Astrocyte (in vitro differentiated cells and primary cell): ENCODE measurements around the gene ADGRB3. TPM values are rescaled to one million over a fixed set of nuclear protein-coding genes. Genes with fewer than 3 reads are reported as not detected.
A peak's percentile ranks its signal among the peaks of the same experiment; 100 is the strongest.

Experiments
- DNase-seq: peaks from one replicate; pipeline ENCODE4 v3.0.0-alpha.2; 2010; ENCODE audit warnings: low read depth
- FAIRE-seq: peaks from 2 replicates; lab custom pipeline; 2011; peaks lifted over from hg19 to GRCh38; lab: Jason Lieb, UNC
- H2AFZ ChIP-seq: 2 replicates; pipeline ENCODE4 v1.6.0; 2012; ENCODE audit warnings: low read depth, low read length, inconsistent platforms
- H3K27ac ChIP-seq: 2 replicates; pipeline ENCODE4 v1.5.1; 2011; ENCODE audit warnings: low read depth, low read length, inconsistent platforms
- H3K27me3 ChIP-seq: 2 replicates; pipeline ENCODE4 v1.6.0; 2011; ENCODE audit warnings: low read length, inconsistent platforms; ENCODE audit not compliant: insufficient read depth
- H3K36me3 ChIP-seq: 2 replicates; pipeline ENCODE4 v1.5.1; 2011; ENCODE audit warnings: low read length, inconsistent platforms; ENCODE audit not compliant: insufficient read depth
- H3K4me1 ChIP-seq: 2 replicates; pipeline ENCODE4 v1.5.1; 2011; ENCODE audit warnings: low read length, inconsistent platforms; ENCODE audit not compliant: insufficient read depth
- H3K4me2 ChIP-seq: 2 replicates; pipeline ENCODE4 v1.6.0; 2012; ENCODE audit warnings: low read length, inconsistent platforms
- H3K4me3 ChIP-seq: 2 replicates; pipeline ENCODE4 v1.5.1; 2011; ENCODE audit warnings: low read depth, mild to moderate bottlenecking, low read length, inconsistent platforms; ENCODE audit not compliant: insufficient read depth
- H3K79me2 ChIP-seq: 2 replicates; pipeline ENCODE4 v1.6.0; 2012; ENCODE audit warnings: mild to moderate bottlenecking, low read length, inconsistent platforms; ENCODE audit not compliant: insufficient read depth
- H3K9ac ChIP-seq: 2 replicates; pipeline ENCODE4 v1.6.0; 2012; ENCODE audit warnings: mild to moderate bottlenecking, low read length, inconsistent platforms
- H3K9me3 ChIP-seq: 2 replicates; pipeline ENCODE4 v1.5.1; 2012; ENCODE audit warnings: low read depth, mild to moderate bottlenecking, low read length, inconsistent platforms; ENCODE audit not compliant: insufficient read depth
- H4K20me1 ChIP-seq: 2 replicates; pipeline ENCODE4 v1.6.0; 2012; ENCODE audit warnings: low read length, inconsistent platforms; ENCODE audit not compliant: insufficient read depth
- H3K27ac Mint-ChIP-seq: one replicate; pipeline ENCODE4 v1.8.0; 2021; ENCODE audit warnings: mild to moderate bottlenecking, mixed read lengths; ENCODE audit not compliant: unreplicated experiment
- H3K27me3 Mint-ChIP-seq: one replicate; pipeline ENCODE4 v1.8.0; 2021; ENCODE audit warnings: low read depth, mixed read lengths; ENCODE audit not compliant: unreplicated experiment
- H3K36me3 Mint-ChIP-seq: one replicate; pipeline ENCODE4 v1.8.0; 2021; ENCODE audit warnings: low read depth, mixed read lengths; ENCODE audit not compliant: unreplicated experiment
- H3K4me1 Mint-ChIP-seq: one replicate; pipeline ENCODE4 v1.8.0; 2021; ENCODE audit warnings: low read depth, mixed read lengths; ENCODE audit not compliant: unreplicated experiment
- H3K4me3 Mint-ChIP-seq: one replicate; pipeline ENCODE4 v1.8.0; 2021; ENCODE audit warnings: mild to moderate bottlenecking, moderate library complexity, mixed read lengths; ENCODE audit not compliant: unreplicated experiment
- H3K9me3 Mint-ChIP-seq: one replicate; pipeline ENCODE4 v1.8.0; 2021; ENCODE audit warnings: mild to moderate bottlenecking, mixed read lengths; ENCODE audit not compliant: unreplicated experiment
- CTCF ChIP-seq: IDR thresholded peaks from 2 replicates; pipeline ENCODE4 v1.5.1; 2011; ENCODE audit warnings: low read depth, mild to moderate bottlenecking, inconsistent platforms, low read length, moderate library complexity; ENCODE audit not compliant: insufficient read depth
- EZH2 ChIP-seq: IDR thresholded peaks from 2 replicates; pipeline ENCODE4 v1.6.1; 2012; ENCODE audit warnings: mild to moderate bottlenecking, low read length, inconsistent platforms; ENCODE audit not compliant: insufficient read depth
- total RNA-seq: library from RNA; stranded (reverse); gene quantifications from 2 replicates; pipeline ENCODE4 v1.2.1, GENCODE V29; 2021

Gene ADGRB3
- total RNA-seq, 1 donor from 2014 or later, result 0.77 TPM

GRCh38 chr6:69220375-69220774, 585.3 kb downstream of the ADGRB3 start:
- no peaks in the 10 kb centered on the region for H3K36me3 ChIP-seq
- H3K9ac ChIP-seq, result no peak overlapping the region
- H3K4me2 ChIP-seq, result no peak overlapping the region
- H3K27me3 ChIP-seq, result no peaks in the 10 kb centered on the region
- TF ChIP-seq CTCF (no peak), EZH2 (no peak)
- Mint-ChIP-seq H3K27ac (no peak overlapping the region), H3K4me3 (no peak overlapping the region), H3K36me3 (no peaks in the 10 kb centered on the region), H3K4me1 (no peaks in the 10 kb centered on the region), H3K9me3 (no peaks in the 10 kb centered on the region), H3K27me3 (no peaks in the 10 kb centered on the region)
- FAIRE-seq (no peak), DNase-seq (no peak)
- H3K4me1 ChIP-seq, result no peaks in the 10 kb centered on the region
- no peaks in the 10 kb centered on the region for H3K79me2 ChIP-seq
- no peaks in the 10 kb centered on the region for H3K9me3 ChIP-seq
- no peak overlapping the region for H3K27ac ChIP-seq
- no peak overlapping the region for H2AFZ ChIP-seq
- H3K4me3 ChIP-seq, result no peak overlapping the region
- no peaks in the 10 kb centered on the region for H4K20me1 ChIP-seq

DNA sequence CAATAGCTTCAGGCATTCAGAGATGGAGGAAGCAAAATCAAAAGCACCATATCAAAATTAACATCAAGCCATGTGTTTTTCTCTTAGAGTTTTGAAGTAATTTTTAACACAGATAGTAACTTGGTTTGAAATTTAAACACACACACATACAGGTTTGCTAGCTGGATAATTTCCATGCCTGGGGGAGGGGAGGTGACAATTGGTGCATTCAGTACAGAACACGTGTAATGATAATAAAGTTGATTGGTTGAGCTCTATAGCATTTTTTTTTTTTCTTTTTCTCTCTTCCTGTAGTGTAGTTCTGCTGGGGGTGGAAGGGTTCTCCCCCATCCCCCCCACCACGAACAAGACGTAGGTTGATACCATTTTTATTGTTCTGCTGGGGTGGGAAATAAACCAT, 596.9 kb downstream of the ADGRB3 start:
- Mint-ChIP-seq H3K36me3 (no peaks in the 10 kb centered on the region), H3K27ac (no peak overlapping the region), H3K4me1 (no peaks in the 10 kb centered on the region), H3K9me3 (no peaks in the 10 kb centered on the region), H3K27me3 (peaks cover 8% of the 10 kb centered on the region), H3K4me3 (no peak overlapping the region)
- Histone ChIP-seq H4K20me1 (no peaks in the 10 kb centered on the region), H3K79me2 (no peaks in the 10 kb centered on the region), H3K9ac (no peak overlapping the region), H2AFZ (no peak overlapping the region), H3K4me1 (no peaks in the 10 kb centered on the region), H3K4me2 (no peak overlapping the region), H3K4me3 (no peak overlapping the region), H3K9me3 (no peaks in the 10 kb centered on the region), H3K36me3 (no peaks in the 10 kb centered on the region), H3K27ac (no peak overlapping the region), H3K27me3 (no peaks in the 10 kb centered on the region)
- FAIRE-seq (no peak), DNase-seq (no peak)
- TF ChIP-seq CTCF, result no peak

DNA sequence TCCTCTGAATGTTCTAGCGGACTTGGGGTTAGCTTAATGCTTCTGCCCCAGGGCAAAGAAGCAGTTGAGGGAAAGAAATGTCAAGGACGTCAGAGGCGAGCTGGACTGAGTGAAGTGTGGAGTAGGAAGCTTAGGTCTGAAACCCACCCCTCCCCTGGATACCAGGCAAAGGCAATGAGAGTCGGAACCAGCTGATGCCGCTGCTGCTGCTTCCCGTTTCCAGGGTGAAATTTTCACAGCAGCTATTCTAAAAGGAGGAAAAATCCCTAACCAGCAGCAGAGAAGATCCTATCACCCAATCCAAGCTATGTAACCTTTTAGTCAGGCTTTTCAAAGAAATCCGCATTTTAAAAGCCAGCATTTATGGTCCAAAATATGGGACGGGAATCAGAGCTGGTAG, 597.4 kb downstream of the ADGRB3 start:
- no peak overlapping the region for H2AFZ ChIP-seq
- FAIRE-seq, result no peak
- Mint-ChIP-seq H3K27ac (no peak overlapping the region), H3K4me3 (no peak overlapping the region), H3K27me3 (peaks cover 8% of the 10 kb centered on the region), H3K36me3 (no peaks in the 10 kb centered on the region), H3K9me3 (no peaks in the 10 kb centered on the region), H3K4me1 (no peaks in the 10 kb centered on the region)
- no peaks in the 10 kb centered on the region for H3K4me1 ChIP-seq
- no peaks in the 10 kb centered on the region for H3K79me2 ChIP-seq
- H3K36me3 ChIP-seq, result no peaks in the 10 kb centered on the region
- no peaks in the 10 kb centered on the region for H3K27me3 ChIP-seq
- no peak overlapping the region for H3K27ac ChIP-seq
- H3K9ac ChIP-seq, result no peak overlapping the region
- no peak for TF ChIP-seq EZH2
- no peak for TF ChIP-seq CTCF
- no peak overlapping the region for H3K4me3 ChIP-seq
- peak overlapping the region; percentile 76 for H3K4me2 ChIP-seq
- H3K9me3 ChIP-seq, result no peaks in the 10 kb centered on the region
- H4K20me1 ChIP-seq, result no peaks in the 10 kb centered on the region
- DNase-seq, result no peak
